ENCODE data around the gene CLDN18.

CLDN18 gene

DNA sequence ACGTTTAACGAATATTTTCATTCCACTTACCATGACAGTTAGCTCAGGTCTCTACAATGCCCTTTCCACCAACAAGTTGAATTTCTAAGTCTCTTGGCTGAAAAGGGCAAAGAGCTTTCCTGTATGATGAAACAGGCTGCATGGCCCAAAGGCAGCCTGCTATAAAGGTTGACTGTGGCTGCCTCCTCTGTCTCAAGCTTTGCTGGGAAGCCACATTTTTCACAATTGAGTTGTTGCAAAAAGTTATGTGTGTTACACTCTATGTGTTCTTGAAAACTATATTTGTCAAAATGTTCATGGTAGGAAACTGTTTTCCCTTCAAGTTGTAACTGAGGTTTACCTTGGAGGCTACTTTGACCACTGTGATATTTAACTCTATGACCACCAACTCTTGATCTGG is 56.0 kb downstream of the CLDN18 start:
- no peak for DNase-seq

DNA sequence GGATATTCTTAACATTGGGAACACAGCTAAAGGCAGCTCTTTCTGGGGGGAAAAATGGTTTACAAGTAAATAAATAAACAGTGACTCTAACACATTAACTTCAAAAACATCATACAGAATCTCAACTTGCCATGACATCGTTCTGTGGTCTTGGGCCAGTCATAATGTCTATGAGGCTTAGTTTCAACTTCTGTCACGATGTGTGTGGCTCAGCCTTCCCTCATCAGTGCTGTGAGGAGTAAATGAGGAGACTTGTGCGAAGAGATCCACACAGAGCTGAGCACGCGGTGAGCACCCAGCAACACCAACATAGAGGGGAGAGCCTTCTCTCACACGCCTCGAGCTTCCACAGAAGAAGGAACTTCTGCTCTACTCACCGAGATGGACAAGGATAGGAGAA is 56.4 kb downstream of the CLDN18 start:
- no peak for DNase-seq

DNA sequence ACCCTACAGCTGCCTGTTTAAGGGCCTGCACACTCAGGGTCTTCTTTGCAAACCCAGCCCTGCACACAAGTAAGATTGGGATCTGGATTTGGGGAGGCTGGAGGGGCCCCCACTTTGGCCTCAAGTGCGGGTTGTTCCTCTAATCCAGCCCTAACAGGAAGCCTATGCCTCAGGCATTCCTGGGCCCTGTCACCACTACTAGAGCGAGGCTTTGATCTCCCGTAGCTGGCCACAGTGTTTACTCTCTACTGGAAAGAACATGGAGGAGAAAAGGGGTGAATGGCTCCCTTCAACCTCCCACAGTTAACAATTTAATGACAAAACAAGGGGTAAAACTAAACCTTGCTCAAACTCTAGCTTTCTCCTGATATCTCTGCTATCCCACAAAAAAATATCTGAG is 57.0 kb downstream of the CLDN18 start:
- DNase-seq = no peak

DNA sequence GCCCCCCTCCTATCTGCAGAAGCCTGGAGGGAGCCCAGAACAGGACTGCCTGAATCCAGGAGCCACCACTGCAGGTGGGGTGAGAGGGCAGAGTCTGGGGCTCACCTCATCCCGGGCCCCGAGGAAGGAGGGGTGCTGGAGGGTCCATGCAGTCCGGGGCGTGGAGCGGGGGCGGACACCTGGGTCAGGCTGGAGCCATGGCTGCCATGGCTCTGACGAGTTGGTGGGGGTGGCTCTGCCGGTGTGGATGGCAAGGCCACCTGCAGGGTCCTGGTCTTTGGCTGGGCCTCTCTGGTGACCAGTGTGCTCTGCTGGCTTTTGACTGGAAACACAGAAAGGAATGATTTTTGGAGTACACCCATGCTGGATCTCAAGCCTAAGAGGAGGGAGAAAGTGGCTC is 58.1 kb downstream of the CLDN18 start:
- no peak for DNase-seq

- DNase-seq = peak; percentile 64 to 79
These were observed 58.7 kb downstream of the CLDN18 start for GRCh38 chr3:138068579-138069174.

GRCh38 chr3:138070006-138070405 is 60.0 kb downstream of the CLDN18 start:
- no peak for DNase-seq

DNA sequence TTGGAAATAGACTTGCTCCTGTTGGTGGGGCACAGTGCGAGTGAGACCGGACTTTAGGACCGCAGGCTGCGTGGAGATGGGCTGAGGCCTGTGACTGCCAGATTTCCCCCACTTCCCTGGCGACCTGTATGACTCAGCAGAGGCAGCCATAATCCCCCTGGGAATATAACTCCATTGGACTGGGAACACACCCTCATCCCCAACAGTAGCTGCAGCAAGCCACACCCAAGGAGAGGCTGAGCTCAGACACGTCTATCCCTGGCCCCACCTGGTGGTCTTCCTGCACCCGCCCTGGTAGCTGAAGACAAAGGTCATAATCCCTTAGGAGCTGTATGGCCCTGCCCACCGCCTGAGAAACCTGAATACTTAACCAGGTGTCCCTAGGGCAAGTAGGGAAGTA is 62.8 kb downstream of the CLDN18 start:
- no peak for DNase-seq

DNA sequence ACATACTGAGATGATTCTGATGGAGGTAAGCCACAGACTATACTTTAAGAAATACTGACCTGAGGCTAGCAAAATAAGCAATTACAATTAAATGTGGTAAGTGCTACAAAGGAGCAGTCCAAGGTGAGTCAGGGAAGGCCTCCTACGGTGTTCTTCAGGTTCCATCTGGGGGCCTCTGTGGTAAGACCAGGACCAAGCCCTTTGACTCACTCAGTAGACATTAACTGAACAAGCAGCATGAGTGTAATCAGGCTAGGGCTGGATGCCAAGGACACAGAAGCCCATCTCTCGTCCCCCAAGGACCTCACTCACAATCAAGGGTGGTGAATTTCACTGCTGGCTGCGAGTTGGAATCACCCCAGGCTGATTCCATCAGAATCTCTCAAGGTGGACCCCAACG is 68.1 kb downstream of the CLDN18 start:
- no peak for DNase-seq

- DNase-seq = no peak
These were observed 69.0 kb downstream of the CLDN18 start for GRCh38 chr3:138078901-138079344.

GRCh38 chr3:138079901-138080300 is 69.9 kb downstream of the CLDN18 start:
- DNase-seq = no peak

DNA sequence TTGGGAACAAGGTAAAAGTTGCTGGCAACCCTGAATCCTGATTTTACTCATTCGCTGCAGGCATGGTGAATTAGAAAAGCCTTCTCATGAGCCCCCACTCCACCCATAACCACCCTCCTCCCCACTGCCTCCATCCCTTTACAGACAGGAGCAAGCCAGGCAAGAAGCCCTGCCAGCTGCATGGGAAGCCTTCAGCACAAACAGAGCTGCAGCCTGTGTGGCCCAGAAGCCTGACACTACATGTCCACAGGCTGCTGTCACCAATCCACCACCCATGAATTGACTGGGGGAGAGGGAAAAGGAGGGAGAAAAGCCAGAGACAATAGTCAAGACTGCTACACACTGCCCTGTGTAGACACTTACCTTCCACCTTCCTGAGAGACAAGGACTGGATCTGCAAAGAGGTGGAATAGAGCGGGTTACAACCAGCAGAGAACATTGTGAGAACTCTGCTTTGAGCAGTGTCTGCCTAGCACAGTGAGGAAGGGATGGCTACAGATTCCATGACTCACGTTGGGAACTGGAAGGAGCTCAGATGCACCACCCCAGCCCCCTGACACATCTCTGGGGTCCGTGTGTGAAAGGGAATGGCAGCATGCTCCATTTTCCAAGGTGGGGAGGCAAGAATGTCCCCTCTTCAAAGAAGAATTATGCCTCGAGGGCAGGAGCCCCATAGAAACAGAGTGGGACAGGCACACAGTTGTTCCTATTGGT is 71.6 kb downstream of the CLDN18 start:
- no peak for DNase-seq

GRCh38 chr3:138082085-138082991 is 72.4 kb downstream of the CLDN18 start:
- DNase-seq = peak in 1 of 2 experiments; percentile 8

- no peak for DNase-seq
These were observed 73.0 kb downstream of the CLDN18 start for GRCh38 chr3:138082992-138083386.

Data from stimulated activated CD4-positive, alpha-beta T cell treated with anti-CD3 and anti-CD28 coated beads, Interleukin-4, amount 100 ng/mL, for 4 hours (primary cell).